ENCODE data around the gene TMEM182.

The TMEM182 gene

GRCh38 chr2:102768253-102768652, 6.4 kb downstream of the TMEM182 start:
- DNase-seq, result no peak

DNA sequence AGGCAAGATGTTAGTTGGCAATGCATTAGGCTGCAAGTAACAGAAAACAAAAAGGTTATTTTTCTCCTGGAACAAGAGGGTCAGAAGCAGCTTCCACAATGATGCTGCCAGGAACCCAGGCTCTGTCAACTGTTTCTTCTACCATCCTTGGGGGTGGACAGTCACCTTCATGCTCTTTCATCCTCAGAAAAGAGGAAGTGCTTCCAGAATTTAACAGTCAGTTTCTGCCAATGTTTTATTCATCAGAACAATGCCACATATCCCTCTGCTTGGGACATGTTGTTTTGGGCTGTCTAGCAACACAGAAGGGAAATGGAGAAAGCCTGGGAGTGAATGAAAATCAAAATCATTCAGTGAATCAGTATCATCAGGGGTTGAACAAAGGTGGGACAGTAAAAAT, 7.1 kb downstream of the TMEM182 start:
- no peak for DNase-seq

DNA sequence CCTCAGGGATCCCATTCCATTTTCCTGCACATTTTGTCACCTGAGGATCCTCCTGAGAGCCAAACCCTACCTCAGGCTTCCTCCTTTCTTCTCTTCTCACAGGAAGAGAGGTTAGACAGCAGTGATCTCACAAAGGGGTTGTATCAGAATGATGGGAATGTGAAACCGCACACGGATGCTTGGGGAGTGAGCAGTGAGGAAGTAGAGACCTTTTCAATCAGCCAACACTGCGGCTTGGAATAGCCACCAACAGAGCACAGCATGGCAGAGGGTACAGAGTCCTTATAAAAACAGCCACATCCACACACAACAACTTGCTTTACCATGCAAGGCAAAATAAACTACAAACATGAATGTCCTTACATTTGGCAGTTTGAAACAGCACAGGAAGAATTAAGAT, 8.7 kb downstream of the TMEM182 start:
- DNase-seq, result no peak

- DNase-seq, result no peak
These were observed 9.3 kb downstream of the TMEM182 start for GRCh38 chr2:102771114-102771513.

DNA sequence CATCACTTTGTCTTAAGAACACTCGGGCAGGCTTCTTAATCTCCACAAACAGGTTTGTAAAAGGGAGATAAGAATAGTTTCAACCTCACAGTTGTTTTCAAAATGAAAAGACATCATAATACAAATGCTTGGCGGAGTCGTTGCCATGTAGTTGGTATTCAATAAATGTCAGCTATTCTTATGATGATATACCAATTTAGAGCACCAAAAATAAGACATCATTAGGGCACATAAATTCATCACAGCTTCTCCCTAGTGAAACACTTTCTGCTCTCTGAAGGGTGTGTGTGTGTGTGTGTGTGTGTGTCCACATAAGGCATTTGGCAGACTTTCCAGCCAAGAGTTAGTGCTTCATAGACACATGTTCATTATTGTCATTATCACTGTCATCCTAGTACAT, 10.8 kb downstream of the TMEM182 start:
- no peak for DNase-seq

DNA sequence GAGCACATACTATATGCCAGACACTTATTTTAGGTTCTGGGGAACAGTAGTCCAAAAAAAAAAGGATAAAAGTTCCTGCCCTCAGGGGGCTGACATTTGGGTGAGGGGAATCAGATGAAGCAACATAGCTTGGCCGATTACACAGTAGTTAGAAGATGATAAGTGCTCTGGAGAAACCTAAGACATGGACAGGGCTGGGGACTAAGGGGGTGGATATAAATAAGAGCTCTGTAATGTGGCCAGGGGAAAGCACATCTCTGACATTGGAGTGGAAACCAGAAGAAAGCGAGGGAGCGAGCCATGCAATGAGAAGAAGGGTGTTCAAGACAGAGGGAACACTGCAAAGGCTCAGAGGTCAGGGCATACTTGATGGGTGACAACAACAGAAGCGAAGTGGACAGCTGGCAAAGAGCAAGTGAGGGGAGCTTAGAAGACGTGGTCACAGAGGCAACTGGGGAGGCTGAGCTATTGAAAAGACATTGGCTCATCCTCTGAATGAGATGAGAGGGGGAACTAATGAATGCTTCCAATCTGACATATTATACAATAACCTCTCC, 11.4 kb downstream of the TMEM182 start:
- no peak for DNase-seq

DNA sequence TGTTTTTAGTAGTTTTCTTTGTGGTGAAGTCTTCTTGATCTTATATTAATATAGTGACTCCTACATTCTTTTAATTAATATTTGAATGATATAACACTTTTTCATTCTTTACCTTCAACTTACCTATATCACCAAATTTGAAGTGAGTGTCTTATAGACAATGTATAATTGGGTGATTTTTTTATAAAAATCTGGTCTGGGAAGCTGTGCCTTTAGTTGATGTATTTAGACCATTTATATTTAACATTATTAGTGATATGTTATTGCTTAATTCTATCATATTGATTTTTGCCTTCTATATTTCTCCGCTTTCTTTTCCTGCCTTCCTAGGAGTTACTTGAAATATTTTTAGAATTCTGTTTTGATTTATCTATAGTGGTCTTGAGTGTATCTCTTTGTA, 16.4 kb downstream of the TMEM182 start:
- DNase-seq, result no peak

DNA sequence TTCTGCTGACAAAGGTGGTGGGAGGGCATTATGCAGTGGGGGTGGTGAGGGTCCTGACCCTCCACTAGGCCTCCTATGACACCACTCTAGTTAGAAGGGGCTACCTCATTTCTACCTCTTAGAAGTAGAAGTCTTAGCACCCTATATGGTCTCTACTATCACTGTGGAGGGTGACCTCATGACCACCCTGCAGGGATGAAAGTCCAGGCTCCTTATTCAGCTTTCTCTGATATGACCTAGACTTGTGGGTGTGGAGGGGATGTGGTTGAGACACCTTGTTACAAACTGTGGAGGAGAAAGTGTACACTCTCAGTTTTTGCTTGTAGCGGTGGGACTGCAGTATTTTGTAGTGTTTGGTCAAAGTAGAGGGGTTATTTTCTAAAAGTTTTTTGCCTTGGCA, 18.6 kb downstream of the TMEM182 start:
- no peak for DNase-seq

DNA sequence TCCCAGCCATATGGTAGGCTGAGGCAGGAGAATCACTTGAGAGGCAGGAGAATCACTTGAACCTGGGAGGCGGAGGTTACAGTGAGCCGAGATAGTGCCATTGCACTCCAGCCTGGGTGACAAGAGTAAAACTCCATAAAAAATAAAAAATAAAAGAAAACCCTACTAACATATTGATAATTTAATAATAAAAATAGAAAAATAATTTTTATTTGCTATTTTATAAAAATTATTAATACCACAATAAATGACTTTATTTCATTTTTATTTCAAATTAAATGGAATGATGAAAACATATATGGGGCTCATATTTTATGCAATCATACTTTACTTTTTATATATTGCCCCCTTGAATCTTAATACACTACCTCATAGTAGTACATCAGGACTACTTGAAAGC, 20.4 kb downstream of the TMEM182 start:
- no peak for DNase-seq

DNA sequence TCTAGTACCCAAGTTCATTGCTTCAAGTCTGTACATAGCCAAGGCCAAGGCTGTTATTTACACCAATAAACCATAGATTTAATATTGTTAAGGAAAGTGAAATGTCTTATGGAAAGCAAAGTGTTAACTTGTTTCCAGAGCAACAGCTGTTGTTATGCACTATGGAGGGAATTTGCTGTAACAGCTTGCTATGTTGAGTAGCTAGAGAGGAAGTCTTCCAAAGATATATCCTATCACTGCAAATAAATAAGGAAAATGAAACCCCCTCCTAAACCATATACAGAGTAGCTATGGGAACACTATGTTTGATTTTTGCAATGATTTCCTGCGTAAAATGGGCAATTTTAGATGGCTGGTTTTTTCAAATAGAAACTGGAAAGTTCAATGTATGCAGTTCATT, 21.1 kb downstream of the TMEM182 start:
- DNase-seq, result no peak

GRCh38 chr2:102783506-102784183, 21.8 kb downstream of the TMEM182 start:
- DNase-seq, result no peak

GRCh38 chr2:102784940-102785339, 23.1 kb downstream of the TMEM182 start:
- DNase-seq, result no peak

- DNase-seq, result no peak
These were observed 26.5 kb downstream of the TMEM182 start for GRCh38 chr2:102788216-102788884.

- DNase-seq, result no peak
These were observed 27.0 kb downstream of the TMEM182 start for GRCh38 chr2:102788885-102789260.

- no peak for DNase-seq
These were observed 27.7 kb downstream of the TMEM182 start for GRCh38 chr2:102789349-102790090.

GRCh38 chr2:102790091-102790455, 28.2 kb downstream of the TMEM182 start:
- no peak for DNase-seq

DNA sequence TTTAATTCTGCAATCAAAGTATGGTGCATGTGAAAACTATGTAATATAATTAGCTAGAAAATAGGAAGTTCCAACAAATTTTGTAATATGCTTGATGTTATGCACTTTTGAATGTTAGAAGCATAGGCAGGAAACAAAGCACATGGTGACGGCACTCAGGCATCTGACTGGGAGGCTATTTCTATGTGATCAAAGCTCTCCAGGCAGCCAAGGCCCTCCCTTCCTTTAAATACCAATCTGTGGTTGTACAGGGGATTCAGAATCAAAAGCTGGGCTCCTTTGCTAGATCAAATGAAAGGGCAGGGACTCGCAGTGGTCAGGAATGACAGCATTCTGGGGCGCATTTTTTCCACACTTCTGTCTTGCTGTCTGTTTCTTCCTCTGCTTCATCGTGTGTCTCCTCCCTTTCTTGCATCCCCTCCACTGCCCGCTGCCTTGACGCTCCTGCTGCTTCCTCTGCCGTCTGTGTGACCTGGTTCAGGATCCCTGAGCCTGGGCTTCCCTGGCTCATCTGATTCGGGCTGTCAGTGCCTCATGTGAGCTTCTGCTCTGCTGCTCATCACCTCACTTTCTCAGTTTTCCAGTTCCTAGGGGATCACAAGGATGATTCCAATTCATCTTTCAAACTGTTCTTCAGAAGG, 30.9 kb downstream of the TMEM182 start:
- DNase-seq, result no peak

DNA sequence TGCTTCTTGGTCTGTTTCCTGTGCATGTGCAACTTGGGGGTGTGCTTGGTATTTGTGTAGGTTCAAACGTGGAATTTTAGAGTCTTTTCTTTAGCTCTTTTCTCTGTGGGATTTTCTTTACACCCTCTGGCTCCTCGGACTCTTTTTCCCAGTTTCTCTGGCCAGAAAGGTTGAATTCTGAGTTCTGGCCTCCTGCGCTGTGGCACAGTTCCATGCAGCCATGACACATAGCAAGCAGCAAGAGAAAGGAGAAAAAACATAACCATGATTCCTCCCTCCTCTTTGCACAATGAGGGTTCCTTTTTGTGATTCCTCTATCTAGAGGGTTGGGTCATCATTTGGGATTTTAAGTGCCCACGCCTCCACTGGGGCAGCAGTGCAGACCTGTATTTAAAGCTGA, 33.8 kb downstream of the TMEM182 start:
- DNase-seq, result no peak

DNA sequence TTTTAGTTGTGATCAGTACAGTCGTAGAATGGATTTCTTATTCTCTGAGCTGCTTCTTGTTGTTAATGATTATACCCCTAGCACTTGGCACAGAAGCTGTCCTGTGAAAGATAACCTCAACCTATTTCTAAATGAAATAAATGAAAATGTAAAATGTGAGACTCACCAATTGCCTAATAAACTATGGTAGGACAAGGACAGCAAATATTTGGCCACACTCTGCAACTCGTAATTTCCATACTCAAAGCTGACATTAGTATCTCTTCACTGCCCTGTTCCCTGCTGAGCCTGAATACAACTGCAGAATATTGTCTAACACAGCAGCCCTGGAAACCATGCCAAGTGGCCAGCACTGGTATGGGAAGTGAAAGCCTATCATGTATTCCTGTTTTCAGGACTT, 34.5 kb downstream of the TMEM182 start:
- DNase-seq, result no peak

DNA sequence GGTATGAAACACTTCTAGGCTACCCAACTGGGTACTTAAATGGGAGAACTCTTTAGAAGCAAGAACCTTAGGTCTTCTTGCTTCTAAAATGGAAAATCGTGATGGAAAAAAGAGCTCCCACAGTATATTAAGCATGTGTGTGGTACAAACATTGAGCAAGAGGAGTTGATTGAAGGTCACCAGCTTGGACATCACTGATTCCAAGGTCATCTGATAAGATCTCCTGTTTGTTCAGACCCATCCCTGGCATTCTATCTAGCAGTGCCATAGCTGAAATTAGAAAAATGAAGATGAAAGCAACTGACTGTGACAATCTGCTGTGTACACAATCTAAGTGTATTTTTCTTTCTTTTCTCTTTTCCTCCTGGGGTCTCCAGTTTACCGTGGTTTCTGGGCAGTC, 35.7 kb downstream of the TMEM182 start:
- no peak for DNase-seq

DNA sequence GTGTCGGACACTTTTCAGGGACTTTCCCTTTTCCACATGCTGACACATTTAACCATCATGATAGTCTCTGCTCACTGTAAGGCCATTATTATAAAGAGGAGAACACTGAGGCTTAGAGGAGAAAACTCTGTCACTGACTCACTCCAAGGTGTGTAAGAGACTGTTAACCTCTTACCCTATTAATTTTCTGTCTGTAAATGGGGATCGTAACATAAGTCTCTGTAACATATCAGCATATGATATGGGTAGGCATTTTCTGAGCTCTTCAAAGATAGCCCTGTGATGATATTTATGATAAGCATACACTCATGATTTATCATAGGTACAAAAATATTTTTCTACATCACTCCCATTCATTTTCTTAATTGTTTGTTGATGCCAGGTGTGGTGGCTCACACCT, 36.4 kb downstream of the TMEM182 start:
- no peak for DNase-seq

DNA sequence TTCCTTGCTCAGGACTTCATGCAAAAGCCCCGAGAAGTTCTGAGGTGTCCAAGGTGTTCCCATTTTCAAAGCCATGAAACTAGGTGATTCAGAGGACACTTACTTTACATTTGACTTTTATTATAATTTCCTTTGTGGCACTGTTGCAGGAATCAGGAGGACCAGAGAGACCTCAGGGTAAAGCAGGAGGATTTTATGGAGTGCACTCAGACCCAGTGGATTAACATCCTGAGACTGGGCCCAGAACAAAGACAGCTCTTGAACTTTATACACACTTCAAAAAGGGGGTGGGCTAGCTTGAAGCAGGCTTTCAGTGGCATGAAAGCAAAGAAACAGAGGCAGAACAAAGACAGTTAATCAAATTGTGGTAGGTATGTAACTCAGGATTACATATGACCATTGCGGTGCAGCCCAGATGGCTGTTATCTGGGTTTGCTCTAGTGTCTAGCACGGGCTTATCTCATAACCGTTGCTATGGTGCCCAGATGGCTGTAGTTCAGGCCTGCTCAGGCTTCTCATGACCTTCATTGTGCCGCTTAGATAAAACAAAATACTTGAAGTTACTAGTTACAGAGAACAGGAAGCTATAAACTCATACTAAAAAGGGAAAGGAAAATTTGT, 39.4 kb downstream of the TMEM182 start:
- DNase-seq, result no peak
